RWPE2 (cell line): ENCODE data around the gene LRMDA.

Source experiments
- ATAC-seq: fragments of 200-7000 bp; cut with Tn5 transposase; 3 replicates; pipeline ENCODE4 v1.9.1; 2021; ENCODE audit warnings: low read depth
- DNase-seq: peaks from one replicate; pipeline ENCODE4 v3.0.0-alpha.2; 2020; ENCODE audit warnings: low spot score
- H3K27ac ChIP-seq: fragments of 450-650 bp; 2 replicates; pipeline ENCODE4 v1.5.1; 2017; ENCODE audit warnings: mild to moderate bottlenecking; ENCODE audit not compliant: poor library complexity, severe bottlenecking
- H3K27me3 ChIP-seq: fragments of 250-450 bp; sonication (Bioruptor Pico); 2 replicates; pipeline ENCODE4 v1.5.1; 2021; ENCODE audit warnings: mild to moderate bottlenecking, moderate library complexity; ENCODE audit not compliant: insufficient read depth, poor library complexity, severe bottlenecking
- H3K36me3 ChIP-seq: fragments of 250-450 bp; sonication (Bioruptor Pico); 2 replicates; pipeline ENCODE4 v1.5.1; 2020; ENCODE audit warnings: low read depth, mild to moderate bottlenecking, moderate library complexity
- H3K4me1 ChIP-seq: fragments of 250-450 bp; sonication (Bioruptor Pico); 2 replicates; pipeline ENCODE4 v1.5.1; 2021; ENCODE audit warnings: mild to moderate bottlenecking, moderate library complexity; ENCODE audit not compliant: insufficient read depth, poor library complexity, severe bottlenecking
- H3K4me3 ChIP-seq: fragments of 250-450 bp; sonication (Bioruptor Pico); 2 replicates; pipeline ENCODE4 v1.5.1; 2021; ENCODE audit warnings: mild to moderate bottlenecking, moderate library complexity; ENCODE audit not compliant: severe bottlenecking
- H3K9me3 ChIP-seq: fragments of 250-450 bp; sonication (Bioruptor Pico); 2 replicates; pipeline ENCODE4 v1.5.1; 2021; ENCODE audit warnings: mild to moderate bottlenecking, moderate library complexity; ENCODE audit not compliant: severe bottlenecking
- CTCF ChIP-seq: fragments of 450-650 bp; IDR thresholded peaks from one replicate; pipeline ENCODE4 v1.5.1; 2017; ENCODE audit warnings: mild to moderate bottlenecking, moderate library complexity; ENCODE audit not compliant: poor library complexity, severe bottlenecking

Gene LRMDA

GRCh38 chr10:76080991-76081390 is 649.6 kb downstream of the LRMDA start:
- no peak for TF ChIP-seq CTCF
- Histone ChIP-seq H3K9me3 (no peaks in the 10 kb centered on the region), H3K36me3 (no peaks in the 10 kb centered on the region), H3K27ac (no peak overlapping the region), H3K27me3 (no peaks in the 10 kb centered on the region), H3K4me3 (no peak overlapping the region), H3K4me1 (no peaks in the 10 kb centered on the region)
- ATAC-seq: no peak
- no peak for DNase-seq

GRCh38 chr10:76082232-76082631 is 650.8 kb downstream of the LRMDA start:
- Histone ChIP-seq H3K27ac (no peak overlapping the region), H3K27me3 (no peaks in the 10 kb centered on the region), H3K4me3 (no peak overlapping the region), H3K9me3 (no peaks in the 10 kb centered on the region), H3K4me1 (no peaks in the 10 kb centered on the region), H3K36me3 (no peaks in the 10 kb centered on the region)
- DNase-seq (no peak), ATAC-seq (no peak)
- TF ChIP-seq CTCF: no peak

GRCh38 chr10:76082956-76083355 is 651.5 kb downstream of the LRMDA start:
- TF ChIP-seq CTCF: no peak

GRCh38 chr10:76085002-76085816 is 653.8 kb downstream of the LRMDA start:
- H3K9me3 ChIP-seq: no peaks in the 10 kb centered on the region
- H3K27me3 ChIP-seq: no peaks in the 10 kb centered on the region
- H3K27ac ChIP-seq: no peak overlapping the region
- H3K4me1 ChIP-seq: no peaks in the 10 kb centered on the region
- TF ChIP-seq CTCF: no peak
- H3K4me3 ChIP-seq: no peak overlapping the region
- ATAC-seq (no peak), DNase-seq (no peak)
- H3K36me3 ChIP-seq: no peaks in the 10 kb centered on the region

More at GRCh38 chr10:76082956-76083355, 651.5 kb downstream of the LRMDA start:
- no peaks in the 10 kb centered on the region for H3K36me3 ChIP-seq
- no peak overlapping the region for H3K27ac ChIP-seq
- H3K4me3 ChIP-seq: no peak overlapping the region
- H3K9me3 ChIP-seq: no peaks in the 10 kb centered on the region
- ATAC-seq (peak; percentile 77), DNase-seq (no peak)
- H3K27me3 ChIP-seq: no peaks in the 10 kb centered on the region
- no peaks in the 10 kb centered on the region for H3K4me1 ChIP-seq

GRCh38 chr10:76085817-76086167 is 654.4 kb downstream of the LRMDA start:
- no peaks in the 10 kb centered on the region for H3K27me3 ChIP-seq
- H3K36me3 ChIP-seq: no peaks in the 10 kb centered on the region
- no peak overlapping the region for H3K4me3 ChIP-seq
- no peak for ATAC-seq
- no peaks in the 10 kb centered on the region for H3K9me3 ChIP-seq
- TF ChIP-seq CTCF: no peak
- H3K4me1 ChIP-seq: no peaks in the 10 kb centered on the region
- DNase-seq: no peak
- H3K27ac ChIP-seq: no peak overlapping the region
